SIG-M5 treated with dmso at 0.1 percent for 504 hours (cell line): ENCODE results near the gene CASZ1.

Experiments used
- DNase-seq: peaks from one replicate; lab custom pipeline; 2025; ENCODE audit not compliant: unreplicated experiment; lab: John Stamatoyannopoulos, UW

CASZ1 gene

DNA sequence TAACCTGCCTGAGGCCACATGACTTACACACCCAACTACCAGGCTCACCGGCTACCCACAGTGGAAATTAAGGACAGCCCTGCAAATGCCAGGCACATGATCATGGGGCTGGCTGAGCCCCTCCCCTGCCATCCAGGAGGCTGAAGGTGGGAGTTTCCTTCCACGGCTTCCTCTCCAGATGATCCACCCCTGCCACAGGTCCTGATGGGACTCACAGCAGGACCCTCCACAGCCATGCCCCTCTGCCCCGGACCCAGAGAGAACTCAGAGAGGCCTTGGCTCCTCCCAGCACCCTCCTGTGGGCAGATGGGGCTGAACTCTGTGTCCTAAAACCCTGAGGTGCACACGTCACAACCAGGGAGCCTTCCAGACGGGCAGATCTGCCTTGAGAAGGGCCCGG lies 29.1 kb upstream of the CASZ1 start:
- DNase-seq: no peak

DNA sequence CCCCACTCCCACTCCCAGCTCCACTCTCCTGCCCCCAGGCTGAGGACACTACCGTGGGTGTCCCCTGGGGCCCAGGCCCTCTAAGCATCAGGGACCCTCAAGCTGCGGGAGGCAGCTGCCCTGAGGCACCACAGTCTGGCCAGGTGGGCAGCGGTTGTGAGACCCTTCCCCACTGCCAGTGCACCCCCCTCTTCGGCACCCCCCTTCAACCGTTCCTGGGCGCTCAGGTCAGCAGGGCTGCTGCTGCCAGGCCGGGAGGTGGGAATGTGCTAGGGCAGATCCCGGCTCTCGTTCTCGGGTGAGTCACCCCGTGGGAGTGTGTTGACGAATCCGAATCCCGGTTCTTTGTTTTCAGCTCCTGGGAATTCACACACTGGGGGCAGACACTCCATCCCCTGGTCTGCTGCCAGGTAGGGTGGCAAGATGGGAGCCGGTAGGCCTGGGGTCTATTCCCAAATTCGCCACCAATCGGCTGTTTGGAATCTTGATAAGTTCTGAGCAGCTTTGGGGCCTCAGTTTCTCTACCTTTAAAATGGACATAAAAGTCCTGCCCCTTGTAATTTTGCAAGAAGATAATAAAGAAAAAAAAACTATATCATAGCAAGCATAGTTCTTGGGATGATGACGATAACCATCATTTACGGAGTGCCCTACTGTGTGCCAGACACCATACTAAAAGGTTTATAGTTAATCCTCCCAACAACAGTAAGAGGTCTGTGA lies 28.5 kb upstream of the CASZ1 start:
- DNase-seq: no peak

DNA sequence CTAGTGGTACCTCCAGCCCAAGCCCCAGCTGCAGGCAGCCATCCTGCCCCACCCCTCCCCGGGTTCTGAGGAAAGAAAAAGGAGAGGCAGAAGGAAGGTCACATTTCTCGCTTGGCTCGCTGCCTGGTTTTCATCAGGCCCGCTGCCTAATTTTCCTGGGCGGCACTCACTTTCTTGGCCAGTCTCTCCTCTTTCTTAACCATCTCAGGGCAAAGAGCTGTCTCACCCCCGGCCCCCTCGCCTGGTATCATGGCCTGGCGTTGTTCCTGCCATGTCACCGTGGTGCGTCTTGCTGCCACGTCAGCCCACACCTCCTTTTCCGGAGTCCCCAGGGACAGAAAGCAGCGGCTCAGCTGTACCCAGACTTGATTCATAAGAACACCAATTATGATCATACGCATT lies 26.6 kb upstream of the CASZ1 start:
- DNase-seq: no peak

GRCh38 chr1:10821388-10821787 lies 24.9 kb upstream of the CASZ1 start:
- DNase-seq: no peak

- no peak for DNase-seq
Observed at GRCh38 chr1:10820422-10820821, 24.0 kb upstream of the CASZ1 start.

DNA sequence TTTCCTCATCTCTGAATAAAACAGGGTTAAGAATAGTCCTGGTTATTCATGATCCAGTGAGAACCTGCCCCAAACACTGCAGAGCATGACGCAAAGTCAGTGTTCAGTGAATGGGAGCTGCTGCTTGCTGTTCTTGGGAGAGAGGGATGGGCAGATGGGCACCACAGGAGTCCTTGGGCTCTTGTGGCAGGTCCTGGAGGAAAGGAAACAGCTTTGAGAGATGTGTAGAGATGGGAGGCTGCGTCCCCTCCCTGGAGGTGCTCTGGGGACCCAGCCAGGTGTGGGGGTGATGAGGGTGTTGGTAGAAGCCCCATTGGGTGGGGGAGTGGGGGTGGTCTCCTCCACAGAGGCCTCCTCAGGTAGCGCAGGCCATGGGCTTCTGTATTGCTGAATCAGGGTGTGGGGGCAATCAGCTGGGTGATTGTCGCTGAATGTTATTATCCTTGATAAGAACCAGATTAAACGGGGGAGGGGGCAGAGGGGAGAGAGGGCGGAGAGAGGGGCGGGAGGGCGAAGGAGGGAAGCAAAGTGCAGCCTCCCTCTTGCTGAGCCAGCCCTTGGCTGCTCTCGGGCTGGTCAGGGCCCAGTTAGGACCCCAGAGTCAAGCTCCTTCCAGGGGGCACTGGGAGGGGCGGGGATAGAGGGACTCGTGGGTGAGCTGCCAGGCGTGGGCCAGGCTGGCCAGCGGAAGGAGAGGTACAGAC lies 22.9 kb upstream of the CASZ1 start:
- DNase-seq: no peak

DNA sequence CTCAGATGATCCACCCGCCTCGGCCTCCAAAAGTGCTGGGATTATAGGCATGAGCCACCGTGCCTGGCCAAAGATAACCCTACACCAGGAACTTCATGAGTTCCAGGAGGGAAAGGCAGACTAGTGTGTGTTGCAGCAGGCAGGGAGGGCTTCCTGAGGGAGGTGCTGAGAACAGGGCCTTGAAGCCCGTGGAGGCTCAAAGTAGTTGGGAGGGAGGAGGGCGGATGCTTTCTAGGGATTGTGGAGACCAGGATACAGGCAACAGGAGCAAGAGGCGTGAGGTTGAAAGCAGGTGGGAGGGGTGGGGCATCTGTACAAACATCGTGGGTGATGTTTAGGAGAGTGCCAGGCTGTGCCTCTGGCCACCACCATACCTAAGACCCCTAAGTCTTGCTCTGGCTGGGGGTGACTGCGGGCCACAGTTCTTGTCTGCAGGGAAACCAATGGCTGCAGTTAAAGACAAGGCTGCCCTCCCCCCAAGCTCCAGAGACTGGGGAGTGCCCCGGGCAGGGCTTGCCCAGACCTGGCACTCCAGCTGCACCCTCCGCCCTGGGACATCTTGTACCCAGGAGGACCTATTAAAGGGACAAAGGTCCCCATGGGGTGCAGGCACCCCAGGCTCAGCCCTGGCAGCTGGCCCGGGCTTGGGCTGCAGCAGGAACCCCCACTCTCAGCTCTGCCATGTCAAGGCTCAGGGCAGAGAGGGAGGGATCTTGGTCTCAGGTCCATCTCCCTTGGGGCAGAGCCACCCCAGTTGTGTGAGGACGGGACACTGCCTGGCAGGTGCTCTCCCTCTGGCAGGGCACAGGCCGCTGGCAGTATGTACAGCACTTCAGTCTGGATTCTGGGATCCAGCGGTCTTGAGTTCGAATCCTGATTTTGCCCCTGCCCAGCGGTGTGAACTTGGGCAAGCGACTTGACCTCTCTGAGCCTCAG lies 22.1 kb upstream of the CASZ1 start:
- DNase-seq: no peak

- DNase-seq: no peak
Observed at GRCh38 chr1:10816743-10817369, 20.4 kb upstream of the CASZ1 start.

- no peak for DNase-seq
Observed at GRCh38 chr1:10816233-10816632, 19.8 kb upstream of the CASZ1 start.

- no peak for DNase-seq
Observed at GRCh38 chr1:10815858-10816195, 19.4 kb upstream of the CASZ1 start.

DNA sequence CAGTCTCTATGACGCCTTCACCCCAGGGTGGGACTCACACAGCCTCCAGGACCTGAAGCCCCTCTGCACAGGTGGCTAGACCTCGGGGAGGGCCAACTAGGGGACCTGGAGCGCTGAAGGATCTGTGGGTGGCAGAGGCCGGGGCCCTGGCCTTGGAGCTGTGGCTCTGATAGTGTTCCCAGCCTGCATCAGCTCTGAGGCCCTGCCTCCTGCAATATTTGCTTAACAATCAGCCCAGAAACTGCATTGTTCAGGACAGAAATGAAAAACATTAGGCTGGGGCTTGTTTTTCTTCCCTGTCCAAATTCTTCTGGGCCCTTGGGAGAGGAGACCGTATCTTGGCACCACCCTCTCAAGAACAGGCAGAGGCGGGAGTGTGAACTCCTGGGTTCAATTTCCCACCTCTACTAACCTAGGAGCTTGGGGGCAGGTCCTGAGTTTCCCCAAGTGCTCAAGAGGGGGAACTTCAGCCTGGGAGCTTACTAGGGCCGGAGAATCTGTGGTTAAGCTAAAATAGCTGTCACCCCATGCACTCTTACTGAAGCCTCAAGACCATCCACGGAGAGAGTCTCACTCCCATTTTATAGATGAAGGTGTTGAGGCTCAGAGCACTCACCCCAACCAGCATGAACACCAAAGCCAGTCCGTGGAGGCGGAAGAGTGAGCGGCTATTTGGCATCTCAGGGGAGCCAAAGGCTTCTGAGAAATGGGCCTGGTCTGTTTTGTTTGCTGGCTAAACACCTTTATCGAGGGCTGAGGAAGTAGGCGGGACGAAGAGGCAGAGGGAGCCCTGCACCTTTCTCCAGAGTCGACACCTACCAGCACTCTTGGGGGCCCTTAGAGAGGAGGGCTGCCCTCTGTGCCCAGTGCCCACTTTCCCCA lies 18.8 kb upstream of the CASZ1 start:
- DNase-seq: no peak

DNA sequence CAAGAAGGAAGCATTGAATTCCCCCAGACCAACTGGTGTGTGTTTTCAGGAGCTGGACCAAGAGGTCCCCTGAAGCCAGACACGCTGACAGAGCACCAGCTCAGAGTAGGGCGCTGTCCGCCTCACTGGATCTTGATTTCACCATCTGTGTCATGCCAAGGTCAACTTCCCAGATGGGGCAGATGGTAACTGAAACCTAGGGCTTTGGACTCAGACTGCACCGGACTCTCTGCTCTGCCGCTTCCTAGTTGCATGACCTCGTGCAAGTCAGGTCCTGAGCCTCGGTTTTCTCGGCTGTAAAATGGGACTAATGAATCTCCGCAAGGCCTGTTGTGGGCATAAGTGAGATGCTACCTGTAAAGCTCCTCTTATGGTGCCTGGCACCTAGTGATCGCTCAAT lies 17.9 kb upstream of the CASZ1 start:
- DNase-seq: no peak

DNA sequence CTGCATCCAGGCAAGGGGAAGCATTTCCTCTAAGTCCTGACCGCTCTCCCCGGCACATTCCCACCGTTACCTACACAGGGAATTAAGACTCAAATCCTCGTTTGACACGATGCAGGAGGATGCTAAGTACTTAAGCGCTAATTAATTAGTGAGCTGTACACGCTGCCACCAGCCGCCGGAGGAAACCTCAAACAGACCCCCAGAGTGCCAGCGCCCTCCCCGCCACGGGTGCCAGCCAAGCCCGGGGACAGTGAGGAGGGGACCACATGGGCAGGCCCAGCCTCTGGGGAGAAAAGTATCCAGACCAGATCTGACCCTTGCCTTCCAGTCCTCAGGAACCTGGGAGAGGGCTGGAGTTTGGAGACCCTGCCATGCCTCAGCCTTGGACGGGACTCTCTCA lies 17.4 kb upstream of the CASZ1 start:
- no peak for DNase-seq

GRCh38 chr1:10812387-10812915 lies 16.0 kb upstream of the CASZ1 start:
- DNase-seq: no peak

GRCh38 chr1:10808441-10808840 lies 12.0 kb upstream of the CASZ1 start:
- DNase-seq: no peak

GRCh38 chr1:10806966-10807365 lies 10.5 kb upstream of the CASZ1 start:
- no peak for DNase-seq

DNA sequence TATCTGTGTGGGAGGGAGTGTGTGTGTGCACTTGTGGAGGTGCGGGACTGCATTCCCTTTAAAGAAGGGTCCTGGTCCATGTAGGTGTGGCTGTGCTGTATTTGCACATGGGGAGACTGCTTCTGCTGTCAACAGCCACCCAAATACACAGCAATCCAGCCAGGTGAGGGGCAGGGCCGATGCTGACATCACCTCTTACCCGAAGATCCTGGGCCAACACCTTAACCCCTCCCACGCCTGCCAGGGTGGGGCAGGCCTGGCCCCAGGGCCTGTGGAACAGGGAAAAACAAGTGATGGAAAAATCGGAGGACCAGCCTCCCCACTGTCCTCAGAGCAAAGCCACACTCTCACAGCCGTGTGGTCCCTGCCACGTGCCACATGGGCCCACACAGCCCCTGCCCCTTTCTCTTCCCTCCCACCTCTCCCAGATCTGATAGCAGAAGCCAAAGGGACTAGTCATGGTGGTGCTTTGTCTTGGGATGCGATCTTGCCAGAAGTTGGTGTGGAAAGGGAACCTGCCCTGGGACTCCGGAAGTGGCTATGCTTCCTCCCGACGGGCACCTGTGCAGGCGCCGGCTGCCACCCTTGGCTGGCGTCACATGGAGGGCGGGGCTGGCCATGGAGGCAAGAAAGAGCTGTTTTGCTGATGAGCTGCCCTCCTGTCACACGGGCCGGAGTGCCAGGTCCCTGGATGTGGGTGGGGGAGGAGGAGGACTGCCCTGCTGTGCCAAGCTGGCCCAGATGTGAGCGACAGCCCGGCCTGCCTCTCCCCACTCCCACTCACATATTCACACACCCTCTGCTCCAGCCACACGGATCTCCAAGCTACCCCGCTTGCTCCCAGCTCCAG lies 7.8 kb upstream of the CASZ1 start:
- DNase-seq: no peak

DNA sequence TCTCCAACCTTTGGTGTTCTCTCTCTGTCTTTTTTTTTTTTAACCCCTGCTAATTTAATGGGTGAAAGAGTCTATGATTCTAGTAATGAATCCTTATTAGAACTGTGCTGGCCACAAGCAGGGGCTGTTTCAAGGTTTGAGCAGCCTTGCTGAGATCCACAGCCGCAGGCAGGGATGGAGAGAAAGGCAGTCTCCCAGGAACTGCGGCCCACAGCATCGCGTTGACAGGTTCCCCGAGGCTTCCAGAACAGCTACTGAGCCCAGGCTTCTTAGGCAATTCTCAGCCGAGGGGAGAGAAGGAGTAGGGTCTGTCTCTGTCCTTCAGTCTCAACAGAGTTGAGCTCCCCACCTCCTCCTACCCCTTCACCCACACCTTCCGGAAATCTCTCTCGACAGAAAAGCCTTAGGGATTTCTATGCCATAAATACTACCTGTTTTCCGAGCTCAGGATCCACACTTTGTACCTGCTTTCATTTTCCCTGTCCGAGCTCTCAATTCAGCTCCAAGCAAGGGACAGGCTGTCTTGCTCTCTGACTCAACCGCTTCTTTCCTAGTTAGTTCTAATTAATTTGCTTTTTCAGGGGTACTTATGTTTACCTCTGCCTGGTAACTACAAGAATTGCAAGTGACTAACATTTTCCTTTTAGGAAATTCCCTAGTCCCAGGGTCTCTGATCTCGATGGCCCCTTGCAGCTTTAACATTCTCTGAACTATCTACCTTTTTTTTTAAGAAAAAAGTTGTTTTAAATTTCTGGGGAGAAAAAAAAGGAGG lies 6.7 kb upstream of the CASZ1 start:
- DNase-seq: no peak

DNA sequence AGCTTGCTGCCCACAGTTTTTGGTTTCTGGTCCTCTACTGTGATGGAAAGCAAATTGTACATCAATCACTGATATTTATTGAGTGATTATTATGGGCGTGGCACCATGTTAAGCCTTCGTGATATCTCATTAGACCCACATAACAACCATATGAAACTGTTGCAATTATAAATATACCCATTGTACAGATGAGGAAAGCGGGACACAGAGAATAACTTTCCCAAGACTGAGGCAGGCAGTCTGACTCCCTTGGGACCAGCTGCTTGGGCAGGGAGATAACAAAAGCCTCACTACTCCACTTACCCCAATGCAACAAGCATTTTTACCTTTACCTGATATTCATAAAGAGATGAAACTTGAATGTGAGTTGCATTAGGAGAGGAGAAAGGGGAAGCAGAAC lies 4.3 kb upstream of the CASZ1 start:
- DNase-seq: no peak
